Heart right ventricle (tissue), 16 donors: ENCODE results near the gene OR52K1. TPM values are rescaled to one million over a fixed set of nuclear protein-coding genes. Genes with fewer than 3 reads are reported as not detected.
"Not testable (repeated sequence)": the region's sequence is repeated elsewhere in the genome, so short reads cannot be mapped to it uniquely, and the experiment has no call there.

Experiments
- ATAC-seq, 8 donors: fragments of 200-7000 bp; cut with Tn5 transposase; one replicate each; pipeline ENCODE4 v1.9.1; 2020; ENCODE audit warnings: mild to moderate bottlenecking in 8 of 8, moderate library complexity in 8 of 8, moderate number of reproducible peaks in 1 of 8
- DNase-seq, 2 donors: peaks; one replicate each; pipeline ENCODE4 v3.0.0-alpha.2; 2020
- H3K27ac ChIP-seq, 10 donors: fragments of 200-600 bp; sonication (generic) in 2 of 10; one replicate each; pipeline versions ENCODE4 v1.5.0 to v1.8.0; 2020 to 2022; ENCODE audit warnings: mild to moderate bottlenecking in 3 of 10
- H3K27me3 ChIP-seq, 7 donors: fragments of 200-600 bp; one replicate each; pipeline ENCODE4 v1.8.0; 2021 to 2022; ENCODE audit warnings: mild to moderate bottlenecking in 2 of 7
- H3K36me3 ChIP-seq, 9 donors: fragments of 200-600 bp; sonication (generic) in 1 of 9; one replicate each; pipeline versions ENCODE4 v1.5.0 to v1.8.0; 2020 to 2022; ENCODE audit warnings: mild to moderate bottlenecking in 2 of 9
- H3K4me1 ChIP-seq, 9 donors: fragments of 200-600 bp; sonication (generic) in 1 of 9; one replicate each; pipeline versions ENCODE4 v1.5.0 to v1.8.0; 2020 to 2022; ENCODE audit warnings: mild to moderate bottlenecking in 4 of 9
- H3K4me3 ChIP-seq, 10 donors: fragments of 200-600 bp; sonication (generic) in 2 of 10; one replicate each; pipeline versions ENCODE4 v1.5.0 to v1.8.0; 2020 to 2022; ENCODE audit warnings: mild to moderate bottlenecking in 7 of 10, moderate library complexity in 2 of 10
- H3K9me3 ChIP-seq, 11 donors: fragments of 200-600 bp in 10 of 11; sonication (generic) in 2 of 11; one replicate each; pipeline versions ENCODE4 v1.5.0 to v1.8.0; 2013 to 2022; ENCODE audit warnings: mild to moderate bottlenecking in 2 of 11, control low read depth in 1 of 11, moderate library complexity in 1 of 11
- WGBS, 2 donors: extraction: QIAGEN DNeasy Blood & Tissue Kit; methylation state at CpG; one replicate each; pipeline ENCODE4 v1.1.7; 2013; ENCODE audit warnings: inconsistent platforms in 1 of 2; 5-methylcytosine and 5-hydroxymethylcytosine counted together
- intact Hi-C, 10 donors: fragments of 100-400 bp; cut with DNase I; formaldehyde crosslinking; loops; one replicate each; pipeline versions ENCODE4 v1.11.1 to v1.14.2; 2022
- polyA plus RNA-seq, 2 donors: library from polyadenylated mRNA; stranded (reverse); fragments of 200-250 nt; gene quantifications; one replicate each; pipeline ENCODE4 v1.2.3, GENCODE V29; 2013
- total RNA-seq, 10 donors: library from RNA; stranded (reverse); fragmentation: NEBNext Ultra II Directional in 3 of 10; extraction: Animal tissue kit (Norgen Biotek cat#: 25700) in 3 of 10; gene quantifications; one replicate each; pipeline versions ENCODE4 v1.2.1 to v1.2.4, GENCODE V29; 2021 to 2023
- TF ChIP-seq, protein P1 (sequence below), 9 donors: fragments of 200-600 bp; sonication (generic) in 2 of 9; IDR thresholded peaks; one replicate each; pipeline versions ENCODE4 v1.5.0 to v1.8.0; 2021 to 2022; ENCODE audit warnings: antibody characterized with exemption in 9 of 9, mild to moderate bottlenecking in 5 of 9, moderate library complexity in 1 of 9
- donor health status: Arrhythmogenic right ventricular cardiomyopathy.
- donor health status: ischemic (EF 13 %, LVEDD 7.1; RV severe dilation, severe dysfunction).
- donor health status: healthy with polysubstance abuse.
- donor health status: DM: no; HTN: yes; CAD: no.
- donor health status: DM: no; HTN: no; CAD: no.
- donor health status: ischemic (EF 25% LVEDD 6.9; RV normal size, moderate dysfunction).
- donor health status: ischemic (EF 25% LVEDD 5.7; RV mildly dilated, moderate dysfunction).
- donor health status: healthy.
- donor health status: DM: yes; HTN: yes; CAD: no.
- donor health status: Ischemic cardiomyopathy.
- donor health status: ischemic (EF 35%, LVEDD 5.7; RV mildly dilated, moderate dysfunction).
- donor health status: nonischemic (EF 11% LVEDD 7.7; RV severe dilation, severe dysfunction).
- donor health status: DM: yes; HTN: yes; CAD: no.
- donor health status: PGD.
- donor health status: ischemic (EF 29% LVEDD 5.4; RV normal size, mild dysfunction).
- donor health status: nonischemic (EF 23%, LVEDD 6.1; RV moderate dilation, normal function).

The OR52K1 gene
- total and polyA plus RNA-seq, 12 donors: not detected

DNA sequence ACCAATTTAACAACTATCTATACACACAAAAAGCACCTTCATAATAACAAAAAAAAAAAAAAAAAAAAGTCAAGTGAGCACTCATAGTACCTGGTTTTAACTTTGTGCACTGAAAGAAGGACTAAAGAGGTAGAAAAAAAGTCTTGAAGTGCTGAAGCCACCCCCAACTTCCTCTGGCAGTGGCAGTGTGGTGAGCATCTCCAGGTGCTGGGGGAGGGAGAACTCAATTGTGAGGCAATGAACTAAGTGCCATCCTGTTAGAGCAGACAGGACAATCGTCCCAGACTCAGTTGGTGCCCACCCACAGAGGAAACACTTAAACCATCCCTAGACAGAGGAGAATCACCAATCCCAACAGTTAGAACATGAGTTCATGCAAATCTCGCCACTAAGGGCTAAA is 39.9 kb downstream of the OR52K1 start:
- Histone ChIP-seq H3K27me3 (peaks cover 0 to 14% (median 5%) of the 10 kb centered on the region in 7 donors), H3K36me3 (no peaks in the 10 kb centered on the region), H3K4me3 (no peak overlapping the region), H3K9me3 (no peaks in the 10 kb centered on the region), H3K27ac (no peak overlapping the region), H3K4me1 (no peaks in the 10 kb centered on the region)
- TF ChIP-seq, protein P1, sequence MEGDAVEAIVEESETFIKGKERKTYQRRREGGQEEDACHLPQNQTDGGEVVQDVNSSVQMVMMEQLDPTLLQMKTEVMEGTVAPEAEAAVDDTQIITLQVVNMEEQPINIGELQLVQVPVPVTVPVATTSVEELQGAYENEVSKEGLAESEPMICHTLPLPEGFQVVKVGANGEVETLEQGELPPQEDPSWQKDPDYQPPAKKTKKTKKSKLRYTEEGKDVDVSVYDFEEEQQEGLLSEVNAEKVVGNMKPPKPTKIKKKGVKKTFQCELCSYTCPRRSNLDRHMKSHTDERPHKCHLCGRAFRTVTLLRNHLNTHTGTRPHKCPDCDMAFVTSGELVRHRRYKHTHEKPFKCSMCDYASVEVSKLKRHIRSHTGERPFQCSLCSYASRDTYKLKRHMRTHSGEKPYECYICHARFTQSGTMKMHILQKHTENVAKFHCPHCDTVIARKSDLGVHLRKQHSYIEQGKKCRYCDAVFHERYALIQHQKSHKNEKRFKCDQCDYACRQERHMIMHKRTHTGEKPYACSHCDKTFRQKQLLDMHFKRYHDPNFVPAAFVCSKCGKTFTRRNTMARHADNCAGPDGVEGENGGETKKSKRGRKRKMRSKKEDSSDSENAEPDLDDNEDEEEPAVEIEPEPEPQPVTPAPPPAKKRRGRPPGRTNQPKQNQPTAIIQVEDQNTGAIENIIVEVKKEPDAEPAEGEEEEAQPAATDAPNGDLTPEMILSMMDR (IDR thresholded peaks at IDR 0.05): no peak
- 45 to 58% methylated on average over 2 of the region's 2 CpGs for WGBS, 2 donors
- intact Hi-C loops: no loop called here
- no peak for DNase-seq
- no peak for ATAC-seq

DNA sequence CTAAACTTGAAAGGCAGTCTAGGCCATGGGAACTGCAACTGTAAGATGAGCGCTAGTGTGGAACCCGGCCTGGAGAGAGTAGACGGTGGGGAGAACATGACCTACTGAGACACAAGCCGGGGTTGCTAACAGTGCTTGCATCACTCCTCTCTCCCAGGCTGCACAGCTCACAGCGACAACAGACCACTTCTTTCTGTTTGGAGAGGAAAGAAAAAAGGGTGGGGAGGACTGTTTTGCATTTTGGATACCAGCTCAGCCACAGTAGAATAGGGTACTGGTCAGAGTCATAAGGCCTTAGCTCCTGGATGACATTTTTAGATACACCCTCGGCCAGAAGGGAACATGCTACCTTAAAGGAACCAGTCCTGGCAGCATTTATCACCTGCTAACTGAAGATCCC is 40.3 kb downstream of the OR52K1 start:
- Histone ChIP-seq H3K4me3 (no peak overlapping the region), H3K36me3 (no peaks in the 10 kb centered on the region), H3K27ac (no peak overlapping the region), H3K27me3 (peaks cover 0 to 14% (median 5%) of the 10 kb centered on the region in 7 donors), H3K4me1 (no peaks in the 10 kb centered on the region), H3K9me3 (no peaks in the 10 kb centered on the region)
- ATAC-seq (no peak), DNase-seq (no peak)
- 82 to 83% methylated on average over 6 of the region's 6 CpGs for WGBS, 2 donors
- TF ChIP-seq, protein P1 (IDR thresholded peaks at IDR 0.05): no peak
- intact Hi-C loops: no loop called here

DNA sequence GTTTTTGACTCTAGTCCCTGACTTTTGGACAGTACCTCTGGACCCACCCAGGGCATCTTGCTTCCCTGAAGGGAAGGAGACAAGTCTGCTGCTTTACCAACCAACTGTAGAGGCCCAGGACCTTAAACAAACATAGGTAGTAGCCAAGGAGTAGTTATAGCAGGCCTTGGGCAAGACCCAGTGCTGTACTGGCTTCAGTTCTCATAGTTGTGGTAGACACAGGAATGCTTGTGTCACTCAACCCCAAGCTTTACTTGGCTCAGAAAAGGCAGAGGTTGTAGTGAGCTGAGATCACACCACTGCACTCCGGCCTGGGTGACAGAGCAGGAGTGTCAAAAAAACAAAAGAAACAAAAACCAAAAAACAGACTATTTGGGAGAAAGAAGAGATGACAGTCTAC is 41.2 kb downstream of the OR52K1 start:
- Histone ChIP-seq H3K4me1 (no peaks in the 10 kb centered on the region), H3K4me3 (no peak overlapping the region), H3K27me3 (peaks cover 0 to 14% (median 5%) of the 10 kb centered on the region in 7 donors), H3K36me3 (no peaks in the 10 kb centered on the region), H3K9me3 (no peaks in the 10 kb centered on the region), H3K27ac (no peak overlapping the region)
- TF ChIP-seq, protein P1 (IDR thresholded peaks at IDR 0.05): no peak
- intact Hi-C loops: no loop called here
- ATAC-seq (no peak), DNase-seq (no peak)
- WGBS, 2 donors: 35 to 84% methylated on average over 1 of the region's 1 CpG

DNA sequence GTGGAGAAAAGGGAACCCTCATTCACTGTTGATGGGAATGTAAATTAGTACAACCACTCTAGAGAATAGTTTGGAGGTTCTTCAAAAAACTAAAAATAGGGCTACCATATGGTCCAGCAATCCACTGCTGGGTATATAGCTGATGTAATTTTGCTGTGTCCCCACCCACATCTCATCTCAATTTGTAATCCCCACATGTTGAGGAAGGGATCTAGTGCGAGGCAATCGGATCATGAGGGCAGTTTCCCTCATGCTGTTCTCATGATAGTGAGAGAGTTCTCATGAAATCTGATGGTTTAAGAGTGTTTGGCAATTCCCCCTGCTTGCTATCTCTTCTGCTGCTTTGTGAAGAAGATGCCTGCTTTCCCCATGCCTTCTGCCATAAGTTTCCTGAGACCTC is 45.5 kb downstream of the OR52K1 start:
- intact Hi-C loops: no loop called here
- Histone ChIP-seq H3K36me3 (no peaks in the 10 kb centered on the region), H3K4me3 (no peak overlapping the region), H3K27me3 (peaks cover 0 to 28% (median 7%) of the 10 kb centered on the region in 7 donors), H3K4me1 (no peaks in the 10 kb centered on the region), H3K27ac (no peak overlapping the region), H3K9me3 (peaks cover 0 to 4% (median 0%) of the 10 kb centered on the region in 11 donors)
- 79 to 84% methylated on average over 2 of the region's 2 CpGs for WGBS, 2 donors
- TF ChIP-seq, protein P1 (IDR thresholded peaks at IDR 0.05): no peak
- ATAC-seq (no peak), DNase-seq (no peak)

DNA sequence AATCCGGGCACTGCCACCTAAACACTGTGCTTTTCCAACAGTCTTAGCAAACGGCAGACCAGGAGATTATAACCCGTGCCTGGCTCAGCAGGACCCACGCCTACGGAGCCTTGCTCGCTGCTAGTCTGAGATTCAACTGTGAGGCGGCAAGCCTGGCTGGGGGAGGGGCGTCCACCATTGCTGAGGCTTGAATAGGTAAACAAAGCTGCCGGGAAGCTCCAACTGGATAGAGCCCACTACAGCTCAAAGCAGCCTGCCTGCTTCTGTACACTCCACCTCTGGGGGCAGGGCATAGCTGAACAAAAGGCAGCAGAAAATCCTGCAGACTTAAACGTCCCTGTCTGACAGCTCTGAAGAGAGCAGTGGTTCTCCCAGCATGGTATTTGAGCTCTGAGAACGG is 49.2 kb downstream of the OR52K1 start:
- ATAC-seq, H3K4me3 ChIP-seq, DNase-seq, H3K27ac ChIP-seq, H3K4me1 ChIP-seq, H3K9me3 ChIP-seq, intact Hi-C loops, H3K36me3 ChIP-seq: not testable (repeated sequence)
- 68 to 74% methylated on average over 11 of the region's 11 CpGs for WGBS, 2 donors
- peaks cover 0 to 21% (median 0%) of the 10 kb centered on the region in 7 donors for H3K27me3 ChIP-seq
